SK-N-SH (cell line): Measurements from ENCODE around the gene TLE5.
"Not testable (repeated sequence)": the region's sequence is repeated elsewhere in the genome, so short reads cannot be mapped to it uniquely, and the experiment has no call there.

ENCODE experiments used
- CHD2 ChIP-seq: fragments of 150-350 bp; IDR thresholded peaks from 2 replicates; pipeline ENCODE4 v1.6.1; 2018; ENCODE audit warnings: low read length; ENCODE audit not compliant: partially characterized antibody
- GABPA ChIP-seq: IDR thresholded peaks from 2 replicates; pipeline ENCODE4 v1.4.0; 2012; ENCODE audit warnings: low read depth, mild to moderate bottlenecking
- MEF2A ChIP-seq: IDR thresholded peaks from 2 replicates; pipeline ENCODE4 v1.4.0; 2012; ENCODE audit warnings: low read depth, borderline replicate concordance

GRCh38 chr19:3050016-3050415, 12.3 kb downstream of the TLE5 start:
- not testable (repeated sequence) for TF ChIP-seq CHD2, MEF2A, GABPA
